HG03460 (cell line): ENCODE data around the gene SPNS3.

Source experiments
- ATAC-seq: cut with Tn5 transposase; IDR thresholded peaks from one replicate; pipeline ENCODE4 v1.9.1; 2021; ENCODE audit not compliant: unreplicated experiment

Gene SPNS3

DNA sequence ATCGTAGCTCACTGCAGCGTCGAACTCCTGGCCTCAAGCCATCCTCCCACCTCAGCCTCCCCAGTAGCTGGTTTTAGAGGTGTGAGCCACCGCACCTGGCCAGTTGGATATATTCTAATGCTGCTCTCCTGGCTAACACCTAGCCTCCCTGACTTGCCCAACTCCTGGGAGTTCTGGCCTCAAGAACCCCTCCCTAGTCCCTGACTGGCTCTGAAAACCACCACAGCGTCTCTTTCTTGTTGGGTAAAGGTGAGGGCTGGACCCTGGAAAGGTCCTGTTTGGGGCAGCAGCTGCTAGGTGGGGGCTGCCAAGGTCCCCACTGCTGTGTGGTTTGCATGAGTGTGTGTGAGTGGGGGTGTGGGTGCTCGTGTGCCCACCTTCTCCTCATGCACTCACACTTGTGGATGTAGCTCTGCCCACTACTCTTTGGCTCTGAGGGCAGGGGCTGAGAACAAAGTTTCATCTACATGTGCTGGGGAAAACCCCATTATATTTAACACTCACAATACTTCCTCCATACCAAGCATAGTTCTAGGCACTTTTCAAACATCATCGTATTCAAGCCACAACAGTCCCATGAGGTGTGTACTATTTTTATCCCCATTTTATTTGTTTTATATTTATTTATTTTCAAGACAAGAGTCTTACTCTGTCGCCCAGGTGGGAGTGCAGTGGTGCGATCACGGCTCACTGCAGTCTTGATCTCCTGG lies 7.1 kb upstream of the SPNS3 start:
- ATAC-seq: no peak

DNA sequence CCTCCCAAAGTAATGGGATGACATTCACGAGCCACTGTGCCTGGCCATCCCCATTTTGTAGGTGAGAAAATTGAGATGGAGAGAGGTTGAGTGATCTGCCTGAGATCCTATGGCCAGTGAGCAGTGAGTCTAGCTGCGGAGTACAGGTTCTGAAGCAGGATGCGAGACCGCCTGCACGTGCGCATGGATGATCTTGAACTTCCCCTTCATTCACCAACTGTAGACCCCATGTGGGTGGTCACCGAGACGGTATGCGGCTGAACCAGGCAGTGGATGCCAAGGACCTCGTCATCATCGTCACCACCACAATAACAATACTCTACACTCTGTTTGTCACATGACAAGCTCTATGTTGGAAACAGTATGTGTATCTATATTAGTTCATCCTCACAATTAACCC lies 6.2 kb upstream of the SPNS3 start:
- no peak for ATAC-seq

DNA sequence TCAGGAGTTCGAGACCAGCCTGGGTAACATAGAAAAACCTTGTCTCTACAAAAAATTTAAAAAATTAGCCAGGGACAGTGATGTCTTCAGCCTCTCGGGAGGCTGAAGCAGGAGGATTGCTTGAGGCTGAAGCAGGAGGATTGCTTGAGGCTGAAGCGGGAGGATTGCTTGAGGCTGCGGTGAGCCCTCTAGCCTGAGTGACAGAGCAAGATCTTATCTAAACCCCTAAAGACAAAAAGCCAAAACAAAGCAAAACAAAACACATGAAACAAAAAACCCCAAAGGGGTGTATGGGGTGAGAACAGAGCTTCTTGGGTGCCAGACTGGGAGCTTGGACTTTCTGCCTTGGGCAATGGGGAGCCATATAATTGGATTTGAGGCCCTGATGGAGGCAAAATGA lies 2.6 kb downstream of the SPNS3 start:
- ATAC-seq: no peak

GRCh38 chr17:4436846-4437245 lies 3.1 kb downstream of the SPNS3 start:
- no peak for ATAC-seq

GRCh38 chr17:4438162-4438944 lies 4.6 kb downstream of the SPNS3 start:
- ATAC-seq: no peak

DNA sequence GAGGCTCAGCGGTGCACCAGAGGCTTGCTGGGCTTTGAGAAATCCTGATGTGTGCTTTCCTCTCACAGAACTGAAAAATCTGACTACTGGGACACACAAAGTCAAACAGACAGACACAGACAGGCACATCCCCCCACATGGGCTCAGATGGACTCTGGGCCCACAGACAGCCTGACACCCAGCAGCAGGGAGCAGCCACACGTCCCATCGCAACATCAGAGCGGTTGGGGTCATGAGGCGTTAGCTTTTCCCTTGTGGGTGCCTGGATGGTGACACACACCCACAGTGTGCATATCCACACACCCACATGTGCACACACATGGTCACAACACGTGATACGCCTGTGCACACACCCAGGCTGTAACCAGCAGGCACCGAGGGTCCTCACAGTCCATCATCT lies 6.3 kb downstream of the SPNS3 start:
- ATAC-seq: no peak

DNA sequence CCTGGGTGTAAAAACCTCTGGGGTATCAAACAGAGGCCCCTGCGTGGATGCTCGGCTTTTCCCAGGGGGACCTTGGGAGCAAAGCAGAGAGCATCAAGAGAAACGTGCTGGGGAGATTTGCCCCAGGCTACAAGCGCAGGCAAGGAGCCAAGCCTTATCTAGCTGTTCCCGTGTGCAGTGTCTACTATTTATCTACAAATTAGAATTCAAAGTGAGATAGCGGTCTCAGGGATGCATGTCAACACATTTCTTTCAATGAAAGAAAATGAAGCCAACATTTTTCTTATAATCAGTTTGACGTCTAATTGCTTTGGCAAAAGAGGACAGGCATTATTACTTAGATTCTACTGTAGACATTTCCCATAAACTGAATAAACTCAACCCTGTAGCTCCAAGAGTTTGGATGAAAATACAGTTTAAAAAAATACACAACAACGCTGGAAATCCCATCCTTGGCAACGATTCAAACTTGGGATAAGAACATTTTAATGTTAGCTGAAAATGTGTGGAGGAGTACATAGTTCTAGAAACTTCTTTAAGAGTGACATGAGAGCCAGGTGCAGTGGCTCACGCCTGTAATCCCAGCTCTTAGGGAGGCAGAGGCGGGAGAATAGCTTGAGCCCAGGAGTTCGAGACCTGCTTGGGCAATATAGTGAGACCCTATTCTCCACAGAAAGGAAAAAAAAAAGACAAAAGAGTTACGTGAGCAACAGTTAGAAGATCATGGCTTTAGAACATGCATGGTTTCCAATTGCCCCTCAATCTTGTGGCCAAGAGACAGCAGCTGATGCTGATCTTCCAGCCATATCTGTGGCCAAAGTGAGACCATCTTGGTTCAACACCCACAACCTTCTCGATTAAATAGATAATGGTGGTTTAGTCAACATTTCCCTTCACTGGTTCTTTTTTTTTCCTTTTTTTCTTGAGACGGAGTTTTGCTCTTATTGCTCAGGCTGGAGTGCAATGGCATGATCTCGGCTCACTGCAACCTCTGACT lies 7.2 kb downstream of the SPNS3 start:
- no peak for ATAC-seq

GRCh38 chr17:4442582-4442981 lies 8.8 kb downstream of the SPNS3 start:
- ATAC-seq: no peak

DNA sequence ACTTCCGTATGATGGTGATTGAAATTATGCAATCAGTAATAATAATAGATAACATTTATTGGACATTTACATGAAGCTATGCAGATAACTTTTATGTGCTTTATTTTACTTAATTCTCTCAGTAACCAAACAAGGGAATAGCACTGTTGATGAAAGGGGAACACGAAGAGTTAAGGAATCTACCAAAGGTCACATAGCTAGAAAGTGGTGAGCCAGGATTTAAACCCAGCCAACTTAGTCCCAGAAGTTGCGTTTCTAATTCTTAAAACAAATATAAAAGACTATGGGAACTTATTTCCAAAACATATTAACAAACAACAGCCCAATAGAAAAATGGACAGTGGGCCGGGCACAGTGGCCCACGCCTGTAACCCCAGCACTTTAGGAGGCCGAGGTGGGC lies 9.7 kb downstream of the SPNS3 start:
- ATAC-seq: no peak

GRCh38 chr17:4444782-4445473 lies 11.2 kb downstream of the SPNS3 start:
- ATAC-seq: no peak

GRCh38 chr17:4445731-4446130 lies 12.0 kb downstream of the SPNS3 start:
- no peak for ATAC-seq

GRCh38 chr17:4446326-4447071 lies 12.8 kb downstream of the SPNS3 start:
- ATAC-seq: no peak

GRCh38 chr17:4448197-4448980 lies 14.6 kb downstream of the SPNS3 start:
- ATAC-seq: no peak

DNA sequence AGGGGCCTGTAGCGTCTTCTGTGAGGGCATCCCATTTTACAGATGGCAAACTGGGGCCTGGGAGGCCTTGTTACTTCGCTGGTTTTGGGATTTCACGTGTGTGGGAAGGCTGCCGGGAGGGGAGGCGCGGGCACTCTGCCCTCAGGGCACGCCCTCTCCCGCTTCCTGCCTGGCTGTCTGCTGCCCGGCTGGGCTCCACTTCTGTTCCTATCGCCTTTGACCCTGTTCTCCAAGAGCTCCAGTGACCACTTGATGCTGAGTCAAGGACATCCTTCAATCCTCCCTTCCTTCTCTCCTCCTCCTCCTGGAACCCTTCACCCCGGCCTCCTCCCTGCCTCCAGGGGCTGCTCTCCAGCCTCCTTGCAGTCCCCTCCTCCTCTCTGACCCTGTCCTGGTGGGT lies 16.0 kb downstream of the SPNS3 start:
- no peak for ATAC-seq

DNA sequence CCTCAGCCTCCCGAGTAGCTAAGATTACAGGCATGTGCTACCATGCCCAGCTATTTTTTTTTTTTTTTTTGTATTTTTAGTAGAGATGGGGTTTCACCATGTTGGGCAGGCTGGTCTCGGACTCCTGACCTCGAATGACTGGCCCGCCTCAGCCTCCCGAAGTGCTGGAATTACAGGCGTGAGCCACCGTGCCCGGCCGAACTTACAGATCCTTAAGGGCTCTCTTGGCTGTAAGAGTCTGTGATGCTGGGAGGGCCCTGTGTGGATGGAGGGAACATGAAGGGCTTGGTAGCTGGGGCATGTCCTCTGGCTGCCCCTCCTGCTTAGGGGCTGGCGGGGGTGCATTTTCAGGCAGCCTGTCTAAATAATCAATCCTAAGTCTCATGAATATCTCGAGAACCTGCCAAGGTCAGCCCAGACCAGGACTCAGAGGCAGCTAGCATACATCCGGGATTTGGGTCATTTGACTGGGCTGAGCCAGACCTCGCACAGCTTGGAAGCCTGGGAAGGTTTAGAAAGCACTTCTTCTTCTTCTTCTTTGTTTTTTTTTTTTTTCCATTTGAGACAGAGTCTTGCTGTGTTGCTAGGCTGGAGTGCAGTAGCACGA lies 17.1 kb downstream of the SPNS3 start:
- no peak for ATAC-seq

DNA sequence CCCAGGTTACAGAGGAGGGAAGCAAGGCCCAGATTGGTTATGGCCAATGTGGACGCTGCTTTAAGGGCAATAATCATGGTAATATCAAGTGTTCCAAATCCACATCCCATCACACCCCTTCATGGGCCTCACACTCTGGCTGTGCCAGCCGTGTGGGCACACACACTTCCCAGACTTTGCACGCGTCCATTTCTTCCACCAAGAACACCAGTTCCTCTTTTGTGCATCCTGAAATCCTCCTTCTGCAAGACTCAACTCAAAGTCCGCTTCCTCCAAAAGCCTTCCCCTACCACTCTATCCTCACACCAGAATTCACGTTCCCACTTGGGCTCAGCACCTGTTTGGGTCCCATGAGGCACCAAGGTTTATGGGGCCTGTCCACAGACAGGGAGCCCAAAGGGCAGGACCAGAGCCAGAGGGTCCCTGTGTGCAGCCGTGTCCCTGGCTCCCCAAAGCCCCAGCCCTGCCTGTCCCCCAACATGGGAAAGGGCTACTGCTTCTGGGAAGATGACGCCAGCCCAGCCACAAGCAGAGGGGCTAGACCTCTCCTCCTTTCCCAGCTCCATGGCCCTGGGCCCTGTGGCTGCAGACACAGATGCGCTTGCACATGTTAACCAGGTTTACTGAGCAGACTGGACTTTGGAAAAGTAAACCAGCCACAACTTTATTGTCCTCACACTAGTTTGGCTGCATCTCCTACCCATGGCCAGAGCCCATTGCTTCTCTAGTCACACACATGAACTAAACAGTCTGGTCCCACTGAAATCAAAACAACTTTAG lies 20.3 kb downstream of the SPNS3 start:
- ATAC-seq: no peak

GRCh38 chr17:4460661-4461060 lies 26.9 kb downstream of the SPNS3 start:
- ATAC-seq: no peak

DNA sequence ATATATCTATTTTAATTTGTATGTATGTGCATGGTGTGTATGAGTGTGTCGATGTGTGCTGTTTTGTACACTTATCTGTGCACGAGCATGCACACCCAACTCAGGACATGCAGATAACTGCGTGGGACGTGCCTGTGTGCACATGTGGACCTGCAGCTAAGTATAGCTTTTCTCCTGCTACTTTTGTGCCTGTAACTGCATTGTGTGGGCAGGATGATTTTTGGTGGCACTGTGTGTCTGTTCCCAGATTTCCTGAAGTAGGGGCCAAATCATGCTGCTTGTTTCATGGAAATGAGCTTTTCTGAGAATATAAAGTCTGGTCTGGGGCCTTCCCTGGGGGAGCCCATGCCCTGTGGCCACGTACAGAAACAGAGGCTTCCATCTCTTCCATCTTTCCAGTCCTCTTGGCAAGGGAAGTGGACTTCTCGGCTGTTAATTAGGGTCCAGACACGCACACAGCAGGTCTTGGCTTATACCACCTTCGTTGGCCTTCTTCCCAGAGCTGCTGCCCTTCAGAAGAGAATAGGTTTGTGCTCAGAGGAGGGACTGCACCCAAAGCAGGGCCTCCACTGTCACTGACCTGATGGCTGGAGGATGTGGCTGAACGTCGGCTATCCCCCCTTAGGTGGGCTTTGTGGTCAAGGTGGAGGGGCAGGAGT lies 30.2 kb downstream of the SPNS3 start:
- no peak for ATAC-seq
